IPS-18c (cell line): ENCODE results near the gene PPP6R3.

Source experiments
- H3K4me3 ChIP-seq: 2 replicates; pipeline ENCODE4 v1.7.0; 2013; ENCODE audit warnings: low read depth, mild to moderate bottlenecking, low read length, moderate library complexity; ENCODE audit not compliant: insufficient read depth
- H3K9me3 ChIP-seq: one replicate; pipeline ENCODE4 v1.6.1; 2013; ENCODE audit warnings: mild to moderate bottlenecking, low read length, moderate library complexity; ENCODE audit not compliant: control insufficient read depth, insufficient read depth

The PPP6R3 gene

GRCh38 chr11:68498903-68499883 lies 38.6 kb downstream of the PPP6R3 start:
- Histone ChIP-seq H3K9me3 (no peaks in the 10 kb centered on the region), H3K4me3 (no peak overlapping the region)

GRCh38 chr11:68500206-68500605 lies 39.7 kb downstream of the PPP6R3 start:
- H3K4me3 ChIP-seq: no peak overlapping the region
- H3K9me3 ChIP-seq: no peaks in the 10 kb centered on the region

DNA sequence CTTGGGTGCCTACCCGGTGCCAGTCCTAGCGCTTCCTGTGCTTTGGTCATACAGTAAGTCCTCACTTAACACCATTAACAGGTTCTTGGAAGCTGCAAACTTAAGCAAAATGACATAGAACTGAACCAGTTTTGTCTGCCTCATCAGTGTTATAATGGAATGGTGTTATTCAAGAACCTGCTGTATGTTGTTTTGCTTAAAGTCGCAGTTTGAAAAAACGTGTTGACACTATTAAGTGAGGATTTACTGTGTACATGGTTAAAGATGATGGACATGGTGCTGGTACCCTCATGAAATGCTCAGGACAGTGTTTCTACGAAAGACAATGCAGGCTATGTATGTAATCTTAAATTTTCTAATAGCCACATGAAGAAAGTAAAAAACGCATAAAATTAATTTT lies 41.3 kb downstream of the PPP6R3 start:
- no peak overlapping the region for H3K4me3 ChIP-seq

GRCh38 chr11:68503251-68503687 lies 42.7 kb downstream of the PPP6R3 start:
- Histone ChIP-seq H3K9me3 (no peaks in the 10 kb centered on the region), H3K4me3 (no peak overlapping the region)

More for the DNA sequence above, 41.3 kb downstream of the PPP6R3 start:
- H3K9me3 ChIP-seq: no peaks in the 10 kb centered on the region

GRCh38 chr11:68503792-68504191 lies 43.2 kb downstream of the PPP6R3 start:
- Histone ChIP-seq H3K9me3 (no peaks in the 10 kb centered on the region), H3K4me3 (no peak overlapping the region)

- Histone ChIP-seq H3K9me3 (no peaks in the 10 kb centered on the region), H3K4me3 (no peak overlapping the region)
Measured at GRCh38 chr11:68504432-68505066, 44.0 kb downstream of the PPP6R3 start.

DNA sequence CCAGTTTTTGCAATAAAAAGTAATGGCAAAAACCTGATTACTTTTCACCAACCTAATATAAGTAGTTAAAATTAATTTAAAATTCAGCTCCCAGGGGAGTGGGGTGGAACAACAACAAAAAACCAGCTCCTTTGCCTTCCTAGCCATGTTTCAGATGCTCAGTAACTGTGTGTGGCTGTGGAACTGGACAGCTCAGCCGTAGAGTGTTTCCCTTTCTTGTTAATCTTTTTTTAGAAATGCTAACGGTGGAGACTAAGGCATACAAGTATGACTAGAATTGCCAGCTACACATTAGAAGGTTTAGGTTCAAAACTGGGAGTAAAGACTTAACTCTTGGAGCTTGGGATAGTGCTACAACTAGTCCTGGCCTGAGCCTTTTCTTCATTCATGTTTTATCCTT lies 45.0 kb downstream of the PPP6R3 start:
- Histone ChIP-seq H3K4me3 (no peak overlapping the region), H3K9me3 (no peaks in the 10 kb centered on the region)

DNA sequence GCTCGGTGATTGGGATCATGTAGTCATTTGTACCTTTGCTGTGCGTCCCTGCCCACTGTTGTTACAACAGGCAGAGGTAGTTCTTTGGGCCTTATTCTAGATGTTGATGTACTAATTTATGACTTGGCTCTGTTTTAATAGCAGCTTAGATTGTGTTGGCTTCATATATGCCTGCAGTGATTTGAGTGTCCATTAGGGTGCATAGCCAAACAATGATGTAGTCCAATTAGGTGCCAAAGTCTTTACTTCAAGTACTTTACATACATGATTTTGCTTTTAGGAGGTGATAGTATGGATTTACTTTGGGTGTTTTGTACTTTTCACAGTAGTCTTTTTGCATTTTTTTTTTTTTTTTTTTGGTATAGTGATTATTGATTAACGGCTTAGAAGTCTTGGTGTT lies 46.4 kb downstream of the PPP6R3 start:
- H3K9me3 ChIP-seq: no peaks in the 10 kb centered on the region
- no peak overlapping the region for H3K4me3 ChIP-seq

GRCh38 chr11:68508425-68508824 lies 47.9 kb downstream of the PPP6R3 start:
- Histone ChIP-seq H3K9me3 (no peaks in the 10 kb centered on the region), H3K4me3 (no peak overlapping the region)

DNA sequence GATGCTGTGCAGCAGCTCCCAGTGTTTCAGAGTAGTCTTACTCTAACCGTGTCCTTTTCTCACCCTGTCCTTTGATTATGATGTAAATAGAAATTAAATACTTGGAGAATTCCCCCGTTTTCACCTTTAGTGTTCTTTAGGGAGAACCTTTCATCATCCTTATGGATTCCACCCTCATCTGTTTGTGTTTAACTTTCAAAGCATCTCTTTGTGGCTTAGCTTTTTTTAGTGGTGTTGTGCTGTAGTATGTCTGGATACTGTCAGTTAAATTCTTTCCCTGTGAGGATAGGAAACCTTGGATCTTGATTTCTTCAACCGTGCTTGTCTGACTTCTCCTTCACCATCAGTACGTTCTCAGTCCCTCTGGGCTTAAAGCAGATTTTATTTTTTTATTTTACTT lies 48.5 kb downstream of the PPP6R3 start:
- no peak overlapping the region for H3K4me3 ChIP-seq
- H3K9me3 ChIP-seq: no peaks in the 10 kb centered on the region

DNA sequence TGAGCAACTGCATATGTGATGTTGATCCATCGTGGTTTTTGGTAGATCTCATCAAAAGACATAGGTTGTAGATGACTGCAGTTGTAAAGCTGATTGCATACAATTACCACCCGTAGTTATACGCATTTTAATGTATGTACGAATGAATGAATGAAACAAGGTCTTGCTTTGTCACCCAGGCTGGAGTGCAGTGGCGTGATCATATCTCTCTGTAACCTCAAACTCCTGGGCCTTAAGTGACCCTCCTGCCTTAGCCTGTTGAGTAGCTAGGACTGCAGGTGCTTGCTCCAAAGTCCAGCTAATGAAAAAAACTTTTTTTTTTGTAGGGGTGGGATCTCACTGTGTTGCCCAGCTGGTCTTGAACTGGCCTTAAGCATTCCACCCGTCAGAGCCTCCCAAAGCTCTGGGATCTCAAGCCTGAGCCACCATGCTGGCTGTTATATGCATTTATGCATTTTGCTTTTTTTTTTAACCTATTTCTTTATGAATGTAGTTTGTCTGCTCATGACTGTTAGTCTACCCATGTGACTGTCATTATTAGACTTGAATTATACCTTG lies 53.5 kb downstream of the PPP6R3 start:
- Histone ChIP-seq H3K4me3 (no peak overlapping the region), H3K9me3 (no peaks in the 10 kb centered on the region)

- no peaks in the 10 kb centered on the region for H3K9me3 ChIP-seq
- H3K4me3 ChIP-seq: no peak overlapping the region
Measured at GRCh38 chr11:68517121-68517741, 56.7 kb downstream of the PPP6R3 start.

DNA sequence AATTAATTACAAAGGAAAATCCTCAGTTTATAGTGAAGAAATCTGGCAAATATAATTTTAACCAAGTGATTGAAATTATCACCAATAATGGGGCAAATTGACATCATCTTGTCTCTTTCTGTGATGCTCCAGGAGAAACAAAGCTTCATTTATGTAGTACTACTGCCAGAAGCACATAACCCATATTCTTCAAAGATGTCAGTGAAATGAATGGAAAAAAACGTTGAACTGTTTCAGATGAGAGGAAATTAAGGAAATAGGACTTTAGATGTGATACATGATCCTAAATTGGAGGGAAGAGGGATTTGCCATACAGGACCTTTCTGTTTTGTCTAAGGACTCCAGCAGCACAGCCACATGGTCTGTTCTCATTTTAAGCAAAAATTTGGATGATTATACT lies 57.6 kb downstream of the PPP6R3 start:
- Histone ChIP-seq H3K4me3 (no peak overlapping the region), H3K9me3 (no peaks in the 10 kb centered on the region)

DNA sequence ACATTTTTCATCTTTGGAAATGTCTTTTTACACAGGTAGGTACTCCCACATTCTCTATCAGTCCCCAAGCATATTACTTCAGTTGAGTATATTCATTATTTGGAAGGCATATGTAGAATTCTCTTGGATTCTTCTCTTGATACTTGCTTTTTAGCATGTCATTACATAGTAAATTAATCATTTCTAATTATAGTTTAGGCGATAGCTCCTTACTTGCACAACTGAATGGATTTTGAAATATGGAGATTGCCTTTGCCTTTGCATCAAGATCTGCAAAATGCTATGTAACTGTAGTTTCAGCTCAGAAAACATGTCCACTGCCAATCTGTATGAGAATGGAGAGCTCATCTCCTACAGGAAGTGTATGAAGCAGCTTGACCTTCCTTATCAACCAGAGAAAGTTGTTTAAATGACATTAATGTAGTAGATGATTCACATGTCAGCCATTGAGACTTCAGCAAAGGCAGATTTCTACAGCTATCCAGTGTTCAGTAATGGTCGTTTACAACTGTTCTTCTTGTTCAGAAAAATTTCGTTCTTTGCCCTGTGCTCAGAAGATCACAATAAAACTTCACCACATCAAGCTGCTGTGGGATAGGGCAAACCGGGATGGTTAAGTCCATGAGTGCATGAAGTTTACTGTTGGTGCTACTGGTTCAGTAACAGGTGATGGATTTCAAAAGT lies 61.6 kb downstream of the PPP6R3 start:
- no peaks in the 10 kb centered on the region for H3K9me3 ChIP-seq
- no peak overlapping the region for H3K4me3 ChIP-seq

DNA sequence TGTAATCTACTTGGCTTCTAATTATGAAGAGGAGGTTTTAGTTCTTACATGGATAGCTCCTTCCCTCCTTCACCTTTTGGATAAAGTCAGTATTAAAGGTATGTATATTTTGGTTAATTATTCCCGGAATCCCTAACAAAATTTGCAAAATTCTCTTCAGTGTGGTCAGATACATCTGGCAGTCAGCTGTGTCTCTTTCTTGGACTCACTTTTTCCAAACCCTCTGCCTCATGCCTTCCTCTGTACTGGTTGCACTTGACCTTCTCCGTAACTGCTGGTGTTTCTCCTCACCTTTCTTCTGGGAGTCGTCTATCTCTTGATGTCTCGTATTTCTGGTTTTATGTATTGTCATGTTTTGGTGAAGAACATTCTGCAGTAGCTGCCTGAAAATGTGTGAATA lies 62.5 kb downstream of the PPP6R3 start:
- Histone ChIP-seq H3K4me3 (no peak overlapping the region), H3K9me3 (no peaks in the 10 kb centered on the region)

- Histone ChIP-seq H3K4me3 (no peak overlapping the region), H3K9me3 (no peaks in the 10 kb centered on the region)
Measured at GRCh38 chr11:68523743-68524142, 63.2 kb downstream of the PPP6R3 start.

DNA sequence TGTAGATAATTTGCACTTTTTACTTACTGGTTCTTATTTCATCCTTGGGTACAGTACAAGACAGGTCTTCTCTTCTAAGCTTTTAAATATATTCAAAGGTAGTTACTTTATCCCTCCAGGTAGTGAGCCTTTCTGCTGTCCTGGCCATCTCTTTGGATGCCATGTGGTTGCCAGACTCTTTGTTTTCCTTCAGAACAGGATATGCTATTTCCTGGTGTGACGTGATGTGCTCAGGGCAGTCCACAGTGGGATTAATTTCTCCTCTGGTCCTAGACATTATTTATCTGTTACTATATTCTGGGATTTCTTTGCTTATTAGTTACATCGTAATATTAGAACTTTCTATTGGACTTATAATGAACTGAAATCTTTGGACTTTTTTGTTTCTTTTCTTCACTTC lies 63.7 kb downstream of the PPP6R3 start:
- H3K4me3 ChIP-seq: no peak overlapping the region
- H3K9me3 ChIP-seq: no peaks in the 10 kb centered on the region
